Hepatic stellate cell (primary cell): Measurements from ENCODE around the gene MAU2.
"Not testable (repeated sequence)": the region's sequence is repeated elsewhere in the genome, so short reads cannot be mapped to it uniquely, and the experiment has no call there.

ENCODE experiments used
- DNase-seq: peaks from one replicate; pipeline ENCODE4 v3.0.0; 2011; ENCODE audit warnings: low spot score

Gene MAU2

GRCh38 chr19:19384486-19384885 lies 63.9 kb downstream of the MAU2 start:
- no peak for DNase-seq

- DNase-seq, result peak; percentile 98
Observed at GRCh38 chr19:19385131-19385895, 64.7 kb downstream of the MAU2 start.

GRCh38 chr19:19385896-19386869 lies 65.6 kb downstream of the MAU2 start:
- no peak for DNase-seq

- no peak for DNase-seq
Observed at GRCh38 chr19:19387108-19387507, 66.5 kb downstream of the MAU2 start.

- no peak for DNase-seq
Observed at GRCh38 chr19:19388568-19389555, 68.2 kb downstream of the MAU2 start.

GRCh38 chr19:19389683-19390082 lies 69.1 kb downstream of the MAU2 start:
- DNase-seq, result not testable (repeated sequence)

GRCh38 chr19:19394333-19394732 lies 73.7 kb downstream of the MAU2 start:
- not testable (repeated sequence) for DNase-seq

- DNase-seq, result no peak
Observed at GRCh38 chr19:19399733-19400433, 79.3 kb downstream of the MAU2 start.

GRCh38 chr19:19402656-19403372 lies 82.2 kb downstream of the MAU2 start:
- no peak for DNase-seq

- peak; percentile 63 for DNase-seq
Observed at GRCh38 chr19:19403373-19403901, 82.8 kb downstream of the MAU2 start.

GRCh38 chr19:19404879-19405860 lies 84.5 kb downstream of the MAU2 start, which contains the start of gene GATAD2A:
Gene GATAD2A, plus strand, starts transcription at chr19:19405675. Its CDS starts 59,671 bp downstream, at chr19:19465346.
- DNase-seq, result peak; percentile 83

GRCh38 chr19:19405971-19406877 lies 85.6 kb downstream of the MAU2 start:
- no peak for DNase-seq

- peak; percentile 40 for DNase-seq
Observed at GRCh38 chr19:19406878-19407632, 86.4 kb downstream of the MAU2 start.

GRCh38 chr19:19407633-19407930 lies 87.0 kb downstream of the MAU2 start:
- no peak for DNase-seq
